GM12865 (cell line): Measurements from ENCODE around the gene KRT3.

Source experiments
- DNase-seq: peaks from one replicate; pipeline ENCODE4 v3.0.0; 2010; ENCODE audit warnings: low read depth
- H3K4me3 ChIP-seq: 2 replicates; pipeline ENCODE4 v1.5.1; 2011; ENCODE audit warnings: mild to moderate bottlenecking, low read depth, low read length, control low read depth
- CTCF ChIP-seq: IDR thresholded peaks from 2 replicates; pipeline ENCODE4 v1.5.1; 2011; ENCODE audit warnings: low read length, control low read depth, low read depth, inconsistent platforms; ENCODE audit not compliant: insufficient read depth; ENCODE audit errors: missing control alignments

The KRT3 gene

GRCh38 chr12:52808573-52809160 is 12.8 kb upstream of the KRT3 start:
- H3K4me3 ChIP-seq: no peak overlapping the region
- TF ChIP-seq CTCF: no peak
- DNase-seq: no peak

GRCh38 chr12:52807544-52808470 is 11.9 kb upstream of the KRT3 start:
- no peak overlapping the region for H3K4me3 ChIP-seq
- no peak for TF ChIP-seq CTCF
- no peak for DNase-seq

GRCh38 chr12:52806821-52807543 is 11.1 kb upstream of the KRT3 start:
- DNase-seq: no peak
- no peak overlapping the region for H3K4me3 ChIP-seq
- TF ChIP-seq CTCF: no peak

GRCh38 chr12:52806169-52806811 is 10.4 kb upstream of the KRT3 start:
- no peak overlapping the region for H3K4me3 ChIP-seq
- no peak for DNase-seq
- TF ChIP-seq CTCF: no peak

- no peak overlapping the region for H3K4me3 ChIP-seq
- no peak for DNase-seq
- TF ChIP-seq CTCF: no peak
Measured at GRCh38 chr12:52805739-52806138, 9.8 kb upstream of the KRT3 start.

- no peak for DNase-seq
- H3K4me3 ChIP-seq: no peak overlapping the region
- no peak for TF ChIP-seq CTCF
Measured at GRCh38 chr12:52805000-52805399, 9.1 kb upstream of the KRT3 start.
